H1 (cell line): Measurements from ENCODE around the gene TAX1BP3. TPM values are rescaled to one million over a fixed set of nuclear protein-coding genes. Genes with fewer than 3 reads are reported as not detected.

Experiments used
- GABPA ChIP-seq: IDR thresholded peaks from 2 replicates; pipeline ENCODE4 v1.6.1; 2011; ENCODE audit warnings: mild to moderate bottlenecking, low read length, moderate library complexity, borderline replicate concordance; ENCODE audit not compliant: insufficient read depth
- JUN ChIP-seq: IDR thresholded peaks from 2 replicates; pipeline ENCODE4 v1.6.1; 2011; ENCODE audit warnings: low read depth, mild to moderate bottlenecking, improper control_type of control experiment, low read length
- KDM1A ChIP-seq: fragments of 200-600, 300-600 bp; sonication (generic); IDR thresholded peaks from 2 replicates; pipeline ENCODE4 v1.7.1; 2016; ENCODE audit warnings: mild to moderate bottlenecking, low read length, borderline replicate concordance
- NRF1 ChIP-seq: IDR thresholded peaks from 2 replicates; pipeline ENCODE4 v1.6.1; 2011; ENCODE audit warnings: mild to moderate bottlenecking, low read depth, low read length, improper control_type of control experiment
- POLR2A ChIP-seq, 2 experiments: IDR thresholded peaks; 1 replicate in 1 of 2; 2 replicates in 1 of 2; pipeline ENCODE4 v1.6.1; 2011; ENCODE audit warnings: low read depth in 2 of 2, low read length in 2 of 2, mild to moderate bottlenecking in 2 of 2; ENCODE audit errors: control extremely low read depth in 1 of 2
- polyA plus RNA-seq, 7 experiments: library from polyadenylated mRNA; depleted of rRNA in 3 of 7; stranded (reverse) in 5 of 7; unstranded in 2 of 7; fragments of >200 nt in 5 of 7; fragments of 200-250 nt in 2 of 7; gene quantifications; 1 replicate in 5 of 7; 2 replicates in 1 of 7; 4 replicates in 1 of 7; pipeline versions ENCODE4 v1.2.1 to v1.2.3, GENCODE V29; 2011 to 2013; ENCODE audit warnings: missing spikeins in 2 of 7, mixed read lengths in 2 of 7
- total RNA-seq: library from RNA; stranded (reverse); fragmentation: NEBNext Ultra II Directional; extraction: Animal tissue kit (Norgen Biotek cat#: 25700); gene quantifications from 2 replicates; pipeline ENCODE4 v1.2.1, GENCODE V29; 2021

The TAX1BP3 gene
- total and polyA plus RNA-seq, 2 of the 8 experiments (the other 6 are each of a cell fraction or from before 2014, with no cell fraction given) = 65.3 to 81.8 TPM

GRCh38 chr17:3657588-3657869 is 10.8 kb downstream of the TAX1BP3 start (continued):
- TF ChIP-seq JUN (no peak), NRF1 (no peak), KDM1A (no peak), POLR2A (IDR thresholded peaks at IDR 0.05; ENCODE audit: control extremely low read depth in 1 of 2, low read depth in 2 of 2, low read length in 2 of 2) (no peak), GABPA (no peak)
